ENCODE results near the gene PPARA. TPM values are rescaled to one million over a fixed set of nuclear protein-coding genes. Genes with fewer than 3 reads are reported as not detected.

PPARA gene
- total and polyA plus RNA-seq, 2 donors (not counting 3 experiments of a cell fraction or from before 2014, with no cell fraction given), result 3.1 to 10.7 TPM

GRCh38 chr22:46202897-46203600 lies 52.7 kb downstream of the PPARA start:
- no peak overlapping the region for H3K27ac ChIP-seq (ENCODE audit: insufficient read depth, low read depth, low read length)
- H3K4me1 ChIP-seq (ENCODE audit: control insufficient read depth, extremely low read depth, insufficient read depth, low read length), result no peaks in the 10 kb centered on the region
- DNase-seq (ENCODE audit: low read depth, low spot score) (no peak), FAIRE-seq (no peak)
- H3K79me2 ChIP-seq (ENCODE audit: control insufficient read depth, insufficient read depth, low read length), result no peaks in the 10 kb centered on the region
- no peaks in the 10 kb centered on the region for H3K27me3 ChIP-seq (ENCODE audit: control insufficient read depth in 2 of 2, insufficient read depth in 2 of 2, low read length in 2 of 2)
- H3K36me3 ChIP-seq (ENCODE audit: control insufficient read depth in 2 of 2, extremely low read depth in 1 of 2, insufficient read depth in 2 of 2, low read length in 2 of 2), result no peaks in the 10 kb centered on the region
- CTCF ChIA-PET, result no interaction called here
- no peaks in the 10 kb centered on the region for H3K9me3 ChIP-seq (replicated peaks; ENCODE audit: control insufficient read depth, insufficient read depth, low read length)
- intact Hi-C loops (cut with micrococcal nuclease) (no loop called here), dilution Hi-C loops (cut with MboI; ENCODE audit: extremely low pct_ligation_motif_present, low sequenced_read_pairs) (no loop called here)
- no peak overlapping the region for H2AFZ ChIP-seq (ENCODE audit: low read depth, low read length)
- no peak overlapping the region for H3K4me3 ChIP-seq (replicated peaks in 1 of 3; ENCODE audit: insufficient read depth in 1 of 3, low read depth in 1 of 3, low read length in 3 of 3)
- no peak overlapping the region for H3K4me2 ChIP-seq (ENCODE audit: insufficient read depth, low read length)
- H3K9ac ChIP-seq (replicated peaks; ENCODE audit: extremely low read depth, insufficient read depth, low read length), result no peak overlapping the region
- BruUV-seq (replicated peaks), result no TSS peak
- no peak for TF ChIP-seq EZH2 (IDR thresholded peaks at IDR 0.05; ENCODE audit: borderline replicate concordance, low read depth, low read length, severe bottlenecking)
- no peak for TF ChIP-seq FOS (IDR thresholded peaks at IDR 0.05; ENCODE audit: borderline replicate concordance, insufficient read depth, low read length)
- TF ChIP-seq GATA2 (IDR thresholded peaks at IDR 0.05; ENCODE audit: insufficient read depth, insufficient read length, low read depth, low read length), result no peak
- TF ChIP-seq MAX (IDR thresholded peaks at IDR 0.05; ENCODE audit: insufficient read depth, insufficient read length), result no peak
- POLR2A ChIA-PET, result no interaction called here
- H3K9me1 ChIP-seq (replicated peaks; ENCODE audit: control insufficient read depth, extremely low read depth, insufficient read depth, low read length), result no peaks in the 10 kb centered on the region
- no peaks in the 10 kb centered on the region for H4K20me1 ChIP-seq (replicated peaks; ENCODE audit: control insufficient read depth, extremely low read depth, insufficient read depth, low read length)

GRCh38 chr22:46203601-46203980 lies 53.3 kb downstream of the PPARA start:
- no peak overlapping the region for H2AFZ ChIP-seq (ENCODE audit: low read depth, low read length)
- intact Hi-C loops (cut with micrococcal nuclease) (no loop called here), dilution Hi-C loops (cut with MboI; ENCODE audit: extremely low pct_ligation_motif_present, low sequenced_read_pairs) (no loop called here)
- ChIA-PET CTCF (no interaction called here), POLR2A (no interaction called here)
- no peak overlapping the region for H3K9ac ChIP-seq (replicated peaks; ENCODE audit: extremely low read depth, insufficient read depth, low read length)
- H3K9me1 ChIP-seq (replicated peaks; ENCODE audit: control insufficient read depth, extremely low read depth, insufficient read depth, low read length), result no peaks in the 10 kb centered on the region
- H3K27ac ChIP-seq (ENCODE audit: insufficient read depth, low read depth, low read length), result no peak overlapping the region
- no peak overlapping the region for H3K4me2 ChIP-seq (ENCODE audit: insufficient read depth, low read length)
- H3K36me3 ChIP-seq (ENCODE audit: control insufficient read depth in 2 of 2, extremely low read depth in 1 of 2, insufficient read depth in 2 of 2, low read length in 2 of 2), result no peaks in the 10 kb centered on the region
- no peaks in the 10 kb centered on the region for H4K20me1 ChIP-seq (replicated peaks; ENCODE audit: control insufficient read depth, extremely low read depth, insufficient read depth, low read length)
- H3K9me3 ChIP-seq (replicated peaks; ENCODE audit: control insufficient read depth, insufficient read depth, low read length), result no peaks in the 10 kb centered on the region
- no peaks in the 10 kb centered on the region for H3K4me1 ChIP-seq (ENCODE audit: control insufficient read depth, extremely low read depth, insufficient read depth, low read length)
- TF ChIP-seq EZH2 (IDR thresholded peaks at IDR 0.05; ENCODE audit: borderline replicate concordance, low read depth, low read length, severe bottlenecking) (no peak), CTCF (IDR thresholded peaks at IDR 0.05; ENCODE audit: extremely low read depth in 1 of 2, insufficient read depth in 1 of 2, low read depth in 1 of 2, low read length in 2 of 2) (no peak), GATA2 (IDR thresholded peaks at IDR 0.05; ENCODE audit: insufficient read depth, insufficient read length, low read depth, low read length) (no peak)
- no peaks in the 10 kb centered on the region for H3K27me3 ChIP-seq (ENCODE audit: control insufficient read depth in 2 of 2, insufficient read depth in 2 of 2, low read length in 2 of 2)
- H3K4me3 ChIP-seq (replicated peaks in 1 of 3; ENCODE audit: insufficient read depth in 1 of 3, low read depth in 1 of 3, low read length in 3 of 3), result no peak overlapping the region
- FAIRE-seq (no peak), DNase-seq (ENCODE audit: low read depth, low spot score) (no peak)
- H3K79me2 ChIP-seq (ENCODE audit: control insufficient read depth, insufficient read depth, low read length), result no peaks in the 10 kb centered on the region
- no TSS peak for BruUV-seq (replicated peaks)
